GM18870 (cell line): ENCODE data around the gene ATP5F1B.
"Not testable (repeated sequence)": the region's sequence is repeated elsewhere in the genome, so short reads cannot be mapped to it uniquely, and the experiment has no call there.

Experiments
- ATAC-seq: cut with Tn5 transposase; IDR thresholded peaks from one replicate; pipeline ENCODE4 v1.9.1; 2021; ENCODE audit warnings: moderate library complexity; ENCODE audit not compliant: unreplicated experiment

ATP5F1B gene

DNA sequence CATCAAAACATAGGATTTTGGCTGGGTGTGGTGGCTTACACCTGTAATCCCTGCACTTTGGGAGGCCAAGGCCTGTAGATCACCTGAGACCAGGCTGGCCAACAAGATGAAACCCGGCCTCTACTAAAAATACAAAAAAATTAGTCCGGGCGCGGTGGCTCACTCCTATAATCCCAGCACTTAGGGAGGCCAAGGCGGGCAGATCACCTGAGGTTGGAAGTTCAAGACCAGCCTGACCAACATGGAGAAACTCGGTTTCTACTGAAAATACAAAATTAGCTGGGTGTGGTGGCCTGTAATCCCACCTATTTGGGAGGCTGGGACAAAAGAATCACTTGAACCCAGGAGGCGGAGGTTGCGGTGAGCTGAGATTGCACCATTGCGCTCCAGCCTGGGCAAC lies 2.2 kb upstream of the ATP5F1B start:
- ATAC-seq = not testable (repeated sequence)

DNA sequence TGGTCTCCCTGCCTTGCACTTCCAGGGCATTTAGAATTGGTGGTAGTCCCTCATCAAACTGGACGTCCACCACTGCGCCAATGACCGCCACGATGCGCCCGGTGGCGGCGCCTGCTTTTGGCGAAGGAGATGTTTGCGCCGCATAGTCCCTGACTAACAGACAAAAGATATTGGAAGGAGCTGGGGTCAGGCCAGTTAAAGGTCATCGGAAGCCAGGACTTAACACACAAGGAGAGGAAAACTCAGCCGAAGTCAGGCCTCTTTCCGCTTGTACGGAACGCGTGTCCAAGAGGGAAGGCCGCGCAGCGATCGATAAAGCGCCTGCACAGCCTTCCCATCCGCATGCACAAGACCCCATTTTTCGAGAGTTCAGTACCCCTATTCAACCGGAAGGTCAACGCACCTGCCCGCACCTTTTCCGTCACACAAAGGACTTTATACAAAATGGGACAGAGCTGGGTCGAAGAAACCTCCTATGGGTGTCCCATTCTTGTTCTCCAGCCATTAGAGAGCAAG lies 525 bp downstream of the ATP5F1B start:
- no peak for ATAC-seq

DNA sequence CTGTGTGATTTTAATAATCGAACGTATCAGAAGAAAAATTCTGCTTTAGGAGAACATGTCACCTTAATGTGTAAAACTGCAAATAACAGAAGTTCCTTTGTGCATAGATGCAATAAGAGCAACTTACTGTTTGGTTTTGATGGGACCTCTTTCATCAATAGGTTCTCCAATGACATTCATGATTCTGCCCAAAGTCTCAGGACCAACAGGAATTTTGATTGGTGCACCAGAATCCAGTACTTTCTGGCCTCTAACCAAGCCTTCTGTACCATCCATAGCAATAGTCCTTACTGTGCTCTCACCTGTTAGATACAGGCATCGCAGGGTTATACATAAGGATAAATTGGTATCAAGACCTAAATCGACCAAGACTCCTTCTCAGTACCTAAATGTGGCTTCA lies 1.1 kb downstream of the ATP5F1B start:
- no peak for ATAC-seq

DNA sequence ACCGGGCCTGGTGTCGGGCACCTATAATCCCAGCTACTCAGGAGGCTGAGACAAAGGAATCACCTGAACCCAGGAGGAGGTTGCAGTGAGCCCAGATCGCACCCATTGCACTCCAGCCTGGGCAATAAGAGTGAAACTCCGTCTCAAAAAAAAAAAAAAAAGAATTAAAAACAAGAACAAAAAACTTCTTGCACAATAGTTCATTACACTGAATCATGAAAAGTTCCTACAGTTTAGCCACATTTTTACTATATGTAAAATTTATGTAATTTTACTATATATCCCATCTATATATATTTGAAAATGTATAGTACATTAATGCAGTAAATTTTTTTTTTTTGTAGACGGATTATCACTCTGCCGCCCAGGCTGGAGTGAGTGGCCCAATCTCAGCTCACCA lies 4.6 kb downstream of the ATP5F1B start:
- ATAC-seq = no peak

DNA sequence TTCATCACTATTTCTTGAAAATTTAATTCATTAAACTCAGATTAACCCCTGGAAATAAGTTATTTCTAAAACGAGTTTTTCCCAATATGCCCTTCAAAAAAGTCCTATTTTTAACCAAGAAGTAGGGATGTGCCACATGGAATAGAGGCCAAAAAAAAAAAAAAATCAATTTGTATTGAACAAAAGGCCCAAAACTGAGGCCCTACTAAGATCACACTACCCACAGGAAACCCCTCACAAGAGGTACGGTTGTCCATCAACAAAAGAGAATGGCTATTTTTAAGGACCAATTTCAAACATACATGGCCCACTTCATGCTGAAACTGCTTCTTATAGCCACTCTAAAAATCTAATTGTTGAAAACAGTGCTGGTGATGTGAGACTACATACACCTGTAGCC lies 8.2 kb downstream of the ATP5F1B start:
- no peak for ATAC-seq

DNA sequence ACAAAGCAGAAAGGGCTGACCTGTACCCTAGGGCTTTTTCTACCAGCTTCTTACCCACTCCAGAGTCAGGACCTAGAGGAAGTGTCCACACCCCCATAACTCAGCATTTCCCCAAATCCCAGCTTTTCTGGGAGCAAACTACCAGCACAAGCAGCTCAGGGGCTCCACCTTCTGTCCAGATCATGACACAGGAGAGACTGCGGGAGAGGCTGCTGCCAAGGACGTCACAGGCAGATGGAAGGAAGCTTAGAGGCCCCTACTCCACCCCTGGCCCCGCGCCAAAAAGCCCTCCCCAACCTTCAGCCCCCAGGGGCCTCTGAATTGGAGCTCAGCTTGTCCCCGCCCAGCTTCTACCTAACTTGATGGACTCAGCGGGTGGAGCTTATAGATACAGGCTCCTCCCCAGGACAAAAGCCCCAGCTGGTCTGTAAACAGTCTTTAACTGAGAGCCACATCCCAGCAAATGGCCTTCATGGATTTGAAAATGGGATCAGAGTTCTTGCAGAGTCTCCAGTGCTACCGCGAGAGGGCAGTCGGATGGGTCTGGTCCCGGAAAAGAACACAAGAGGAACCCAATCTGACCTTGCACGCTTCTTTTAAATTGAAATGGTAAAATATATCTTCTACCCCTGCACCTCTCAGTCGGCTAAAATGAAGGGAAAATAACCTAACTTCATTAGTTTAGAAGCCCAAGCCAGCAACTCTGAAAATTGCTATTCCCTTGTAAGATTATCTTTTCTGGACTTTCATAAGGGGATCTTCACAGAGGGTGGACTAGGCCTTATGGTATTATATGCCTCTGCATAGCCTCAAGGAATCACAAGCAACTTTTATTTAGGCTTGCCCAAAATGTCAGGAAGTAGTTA lies 8.9 kb downstream of the ATP5F1B start:
- ATAC-seq = peak; percentile 45

DNA sequence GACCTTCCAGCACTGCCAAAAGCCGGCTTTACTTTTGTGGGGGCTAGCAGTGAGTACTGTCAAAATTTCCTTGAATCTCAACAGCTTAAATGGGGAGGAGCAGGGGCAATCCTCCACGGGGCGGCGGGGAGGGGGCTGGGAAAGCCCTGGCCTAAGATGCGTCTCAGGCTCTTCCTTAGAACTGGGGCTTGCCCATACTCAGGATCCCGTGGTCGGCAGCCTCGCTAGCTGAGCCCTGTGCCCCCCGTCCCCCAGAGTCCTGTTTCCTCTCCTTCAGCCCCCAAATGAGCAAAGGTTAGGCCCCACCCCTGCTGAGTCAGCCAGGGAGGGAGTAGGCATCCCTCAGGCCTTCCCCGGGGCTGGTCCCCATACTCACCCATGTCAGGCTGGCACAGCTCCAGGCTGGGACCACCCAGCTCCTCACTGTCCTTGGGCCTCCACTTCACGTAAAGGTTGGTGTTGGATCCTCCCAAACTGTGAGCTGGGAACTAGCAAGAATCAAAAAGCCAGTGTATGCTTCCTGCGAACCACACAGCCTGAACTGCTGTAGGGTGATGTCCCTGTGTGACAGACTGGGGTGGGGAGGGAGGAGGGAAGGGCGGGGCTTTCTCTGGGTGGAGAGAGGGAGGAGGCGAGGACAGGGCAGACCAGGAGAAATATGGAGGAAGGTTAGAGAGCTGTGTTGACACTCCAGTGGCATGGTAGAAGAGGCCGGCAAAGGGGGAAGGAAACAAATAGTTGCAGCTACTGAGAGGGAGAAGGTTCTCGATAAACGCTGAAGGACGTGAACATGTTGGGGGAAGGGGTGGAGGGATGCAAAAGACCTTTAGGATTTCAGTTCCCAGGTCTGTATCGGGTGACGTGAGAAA lies 9.7 kb downstream of the ATP5F1B start:
- ATAC-seq = peak; percentile 37

DNA sequence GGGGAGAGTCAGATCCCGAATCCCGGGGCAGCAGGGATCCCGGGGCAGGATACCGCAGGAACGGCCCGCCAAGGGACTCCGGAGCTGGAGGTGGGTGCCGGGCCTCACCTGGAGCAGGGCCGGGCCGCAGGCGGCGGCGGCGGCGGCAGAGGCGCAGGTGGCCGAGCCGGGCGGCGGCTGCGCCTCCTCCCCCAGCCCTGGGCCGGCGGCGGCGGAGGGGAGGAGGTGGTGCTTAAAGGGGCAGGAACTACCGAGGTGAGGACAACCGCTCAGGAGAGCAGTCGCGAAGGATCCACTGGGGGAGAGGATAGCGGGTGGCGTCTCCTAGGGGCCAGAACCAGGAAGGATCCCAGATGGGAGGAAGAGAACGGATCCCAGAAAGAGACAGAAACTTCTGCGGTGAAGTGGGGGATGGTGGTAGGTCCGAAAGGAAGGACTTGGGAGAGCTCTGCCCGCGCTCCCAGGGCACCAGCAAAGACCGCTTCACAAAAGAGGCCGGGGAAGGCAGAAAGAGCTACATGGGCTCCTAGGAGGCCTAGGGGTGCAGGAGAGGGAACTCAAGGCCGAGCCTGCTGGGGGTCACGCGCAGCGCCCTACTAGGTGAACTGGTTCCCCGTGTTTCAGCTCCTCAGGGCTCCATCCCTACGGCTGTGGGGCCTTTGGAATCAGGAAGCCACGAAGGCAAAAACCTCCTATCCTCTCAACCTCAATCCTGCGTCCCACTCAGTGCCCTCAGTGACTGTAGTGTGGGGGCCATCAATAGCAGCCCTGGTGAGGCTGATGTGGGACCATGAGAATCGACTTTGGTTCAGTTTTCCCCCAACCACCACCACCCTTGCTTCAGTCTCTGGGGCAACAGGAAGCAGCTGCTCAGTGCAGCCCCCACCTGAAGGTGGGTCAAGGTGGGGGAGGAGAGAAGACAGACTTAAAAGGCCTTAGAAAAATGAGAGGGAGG lies 10.7 kb downstream of the ATP5F1B start:
- ATAC-seq = no peak

DNA sequence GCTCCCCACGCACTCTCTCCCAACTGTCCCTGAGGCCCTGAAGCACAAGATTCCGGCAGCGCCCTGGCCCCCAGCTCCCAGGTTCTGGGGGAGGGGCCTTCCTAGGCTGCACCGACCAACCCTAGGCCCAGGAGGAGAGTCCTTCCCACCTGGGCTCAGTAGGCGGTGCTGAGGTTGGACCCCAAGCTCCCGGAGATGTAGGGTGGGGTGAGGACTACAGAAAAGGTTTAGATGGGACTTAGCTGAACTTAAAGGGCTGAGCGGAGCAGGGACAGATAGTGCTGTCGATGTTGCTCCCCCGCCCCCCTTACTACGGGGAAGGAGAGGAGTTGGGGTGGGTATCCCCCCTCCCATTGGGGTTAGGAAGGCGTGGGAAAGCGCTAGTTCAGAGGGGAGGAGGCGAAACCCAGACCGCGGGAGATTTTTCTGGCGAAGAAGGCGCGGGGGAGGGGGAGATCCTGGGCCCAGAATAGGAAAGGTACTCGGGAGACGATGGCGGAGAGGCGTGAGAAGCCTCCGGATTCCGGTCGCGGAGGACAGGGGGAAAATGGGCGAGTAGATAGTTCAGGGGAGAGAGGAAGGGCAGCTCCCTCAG lies 11.4 kb downstream of the ATP5F1B start:
- ATAC-seq = no peak

DNA sequence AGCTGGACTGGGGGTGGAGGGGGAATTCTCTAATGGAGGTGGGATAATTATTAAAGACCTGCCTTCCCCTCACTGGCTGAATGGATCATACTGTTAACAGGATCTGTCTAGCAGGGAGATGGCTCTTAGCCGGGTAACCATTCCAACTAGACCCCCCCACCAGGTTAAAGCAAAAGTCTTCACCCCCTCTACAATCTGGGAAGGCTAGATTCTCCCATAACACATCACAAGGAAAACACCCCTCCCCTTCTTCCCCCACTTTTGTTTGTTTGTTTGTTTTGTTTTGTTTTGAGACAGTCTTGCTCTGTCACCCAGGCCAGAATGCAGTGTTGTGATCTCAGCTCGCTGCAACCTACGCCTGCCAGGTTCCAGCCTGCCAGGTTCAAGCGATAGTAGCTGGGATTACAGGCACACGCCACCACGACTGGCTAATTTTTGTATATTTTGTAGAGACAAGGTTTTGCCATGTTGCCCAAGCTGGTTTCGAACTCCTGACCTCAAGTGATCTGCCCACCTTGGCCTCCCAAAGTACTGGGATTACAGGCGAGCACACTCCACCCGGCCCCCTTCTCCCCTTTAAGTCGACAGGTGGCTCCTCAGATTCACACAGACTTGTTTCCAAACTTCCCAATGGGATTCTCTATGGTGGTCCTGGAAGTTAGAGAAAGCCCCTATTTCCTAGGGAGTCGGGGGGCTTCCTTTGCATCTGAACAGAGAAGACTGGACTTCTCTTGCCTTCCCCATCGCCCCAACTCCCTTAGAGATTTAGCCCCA lies 12.1 kb downstream of the ATP5F1B start:
- ATAC-seq = no peak

DNA sequence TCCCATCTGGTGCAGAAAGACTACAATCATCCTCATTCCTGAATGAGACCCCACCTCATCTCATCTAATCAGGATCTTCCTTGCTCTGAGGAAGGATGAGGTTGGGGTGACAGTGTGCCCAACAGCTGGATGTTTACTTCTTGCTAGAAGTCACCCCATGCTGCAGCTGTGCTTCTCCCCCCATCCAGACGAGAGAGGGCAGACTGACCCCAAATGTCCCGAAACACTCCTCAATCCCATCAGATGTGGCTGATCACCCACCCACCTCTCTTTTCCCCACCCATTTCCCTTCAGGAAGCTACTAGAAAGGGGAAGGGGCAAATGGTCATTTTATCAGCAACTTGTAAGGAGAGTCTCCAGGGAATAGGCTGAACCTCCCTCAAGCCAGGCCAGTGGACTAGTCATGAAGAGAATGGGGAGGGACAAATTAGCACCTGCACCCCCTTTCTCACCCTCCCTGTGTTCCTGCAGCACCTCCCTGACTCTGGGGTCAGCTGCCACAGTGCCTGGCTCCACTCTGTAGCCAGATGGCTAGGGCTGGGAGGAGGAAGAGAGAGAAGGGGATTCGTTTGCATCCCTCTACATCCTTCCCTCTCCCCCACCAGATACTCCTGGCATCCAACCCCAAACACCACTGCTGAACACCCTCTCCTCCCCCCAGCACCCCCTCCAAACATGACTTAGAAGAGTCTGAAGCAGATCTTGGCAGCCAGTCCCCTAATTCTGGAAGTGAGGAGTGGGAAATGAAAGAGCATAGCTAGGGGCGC lies 12.9 kb downstream of the ATP5F1B start:
- ATAC-seq = no peak

DNA sequence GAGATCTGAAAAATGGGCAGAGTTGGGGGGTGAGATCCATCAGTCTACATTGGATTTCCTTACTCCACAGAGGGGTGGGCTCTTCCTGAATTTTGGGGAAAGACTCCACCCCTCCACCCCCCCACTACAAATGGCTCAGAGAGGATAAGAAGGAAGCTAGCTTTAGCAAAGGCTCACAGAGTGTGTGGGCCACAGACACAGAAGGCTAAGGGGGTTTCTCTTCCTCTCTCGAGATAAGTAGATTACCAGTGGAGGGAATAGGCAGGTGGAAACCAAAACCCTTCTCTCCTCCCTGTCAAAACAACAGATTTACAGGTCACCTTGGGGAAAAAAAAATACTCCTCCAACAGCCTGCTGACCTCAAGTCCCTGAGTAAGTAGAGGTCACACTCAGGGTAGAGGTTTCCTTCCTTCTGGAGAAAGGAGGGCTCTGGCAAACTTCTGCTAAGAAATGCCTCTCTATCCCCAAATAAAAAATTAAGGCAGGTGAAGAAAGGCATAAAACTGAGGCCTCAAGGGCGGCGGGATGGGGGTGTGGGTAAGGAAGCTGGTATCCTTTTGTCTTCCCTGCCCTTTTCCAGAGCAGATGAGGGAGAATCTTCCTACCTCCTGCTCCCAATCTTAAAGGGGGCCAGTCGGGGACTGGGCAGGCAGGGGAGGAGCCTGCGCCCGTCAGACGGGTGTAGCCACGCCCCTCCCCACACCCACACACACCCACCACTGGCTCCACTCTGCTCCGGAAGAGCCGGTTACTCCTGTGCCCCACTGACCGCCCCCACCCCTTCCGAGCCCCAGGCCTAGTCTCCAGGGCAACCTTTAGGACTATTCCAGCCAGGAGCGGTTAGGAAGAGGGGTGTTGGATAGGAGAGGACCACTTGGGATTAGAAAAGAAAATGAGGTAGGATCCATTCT lies 13.7 kb downstream of the ATP5F1B start:
- ATAC-seq = no peak

DNA sequence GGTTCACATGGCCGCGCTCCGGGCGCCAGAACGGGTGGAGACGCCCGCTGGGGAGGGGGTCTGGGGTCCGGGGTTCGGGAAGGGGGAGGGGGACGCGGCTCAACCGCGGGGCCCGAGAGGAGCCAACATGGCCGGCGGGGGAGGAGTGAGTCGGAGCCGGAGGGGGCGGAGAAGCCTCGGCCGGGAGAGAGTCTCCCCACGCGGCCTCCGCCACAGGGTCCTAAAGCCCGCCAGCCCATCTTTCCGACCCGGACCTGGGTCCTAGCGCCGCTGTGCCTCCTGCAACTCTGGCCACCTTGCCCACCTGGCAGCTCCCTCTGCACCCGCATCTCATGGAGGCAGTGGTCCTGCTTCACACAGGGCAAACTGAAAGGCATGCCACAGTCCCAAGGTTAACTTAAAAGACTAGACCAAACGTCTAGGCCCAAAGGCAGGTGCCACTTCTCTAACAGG lies 15.6 kb downstream of the ATP5F1B start, which contains the start of gene BAZ2A:
Gene BAZ2A (minus strand): TSS at position 147 of the 453 bp plus-strand sequence. CDS start 12,796 bp downstream, outside the sequence.
- ATAC-seq = no peak

DNA sequence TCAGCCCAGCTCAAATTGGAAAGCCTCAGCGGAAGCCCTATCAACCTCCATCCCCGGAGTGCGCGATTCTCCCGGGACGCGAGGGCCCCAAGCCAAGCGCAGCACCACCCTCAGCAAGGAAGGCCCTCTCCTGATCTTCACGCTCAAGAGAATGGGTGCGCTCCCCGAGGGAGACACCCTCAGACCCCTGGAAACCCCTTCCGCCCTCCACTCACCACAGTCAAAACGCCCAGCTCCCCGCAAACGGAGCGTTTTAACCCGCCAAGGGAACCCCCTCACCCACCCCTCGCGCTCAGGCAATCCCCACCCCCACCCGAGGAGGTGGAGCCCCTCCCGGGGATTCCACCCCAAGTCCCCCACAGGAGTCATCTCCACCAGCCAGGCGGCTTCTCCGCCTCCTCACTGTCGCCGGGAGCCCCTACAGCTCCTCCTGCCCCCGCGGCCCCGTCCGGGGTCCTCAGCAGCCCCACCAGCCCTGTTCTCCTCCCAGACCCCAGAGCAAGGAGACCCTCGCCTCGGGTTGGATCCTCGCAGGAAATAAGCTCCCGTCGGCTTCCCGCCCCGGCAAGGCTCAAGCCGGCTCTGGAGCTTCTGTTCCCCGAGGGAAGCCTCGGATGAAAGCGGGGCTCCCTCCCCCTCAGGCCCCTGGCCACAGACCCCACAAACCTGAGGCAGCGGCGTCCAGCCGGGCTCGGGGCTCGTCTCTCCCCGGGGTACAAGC lies 16.2 kb downstream of the ATP5F1B start:
- no peak for ATAC-seq

DNA sequence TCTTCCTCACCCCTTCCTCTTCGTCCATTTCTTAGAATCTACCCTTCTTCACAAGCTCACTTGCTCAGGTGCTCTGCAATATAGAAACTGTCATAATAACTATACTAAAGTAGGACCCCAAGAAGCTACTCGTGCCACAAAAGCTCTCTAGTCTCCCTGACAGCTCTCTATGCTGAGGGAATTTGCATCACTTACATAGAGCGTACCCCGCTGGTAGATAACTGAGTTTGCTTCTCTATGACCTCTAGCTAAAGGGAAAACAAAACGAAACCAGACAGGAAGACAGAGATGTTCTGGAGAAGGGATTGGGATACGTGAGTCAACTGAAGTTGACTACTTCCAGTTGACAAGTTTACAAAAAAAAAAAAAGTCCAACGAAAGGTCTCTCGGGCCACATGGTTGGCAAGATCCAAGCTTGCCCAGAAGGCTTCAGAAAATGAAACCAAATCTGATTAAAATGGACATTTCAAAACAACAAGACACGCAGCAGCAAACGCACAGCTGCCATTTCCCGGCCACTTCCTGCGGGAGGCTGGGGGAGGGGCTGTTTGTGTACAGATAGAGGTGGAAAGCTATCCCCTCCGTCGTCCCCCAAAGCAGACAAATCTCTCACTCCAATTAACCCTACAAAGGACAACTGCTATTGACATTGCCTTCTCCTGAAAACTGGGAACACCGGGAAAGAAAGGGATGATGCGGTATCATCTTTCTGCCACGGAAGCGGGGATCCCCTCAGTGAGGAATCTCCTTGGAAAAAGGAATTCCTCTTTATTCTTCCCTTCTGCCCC lies 16.9 kb downstream of the ATP5F1B start:
- no peak for ATAC-seq

DNA sequence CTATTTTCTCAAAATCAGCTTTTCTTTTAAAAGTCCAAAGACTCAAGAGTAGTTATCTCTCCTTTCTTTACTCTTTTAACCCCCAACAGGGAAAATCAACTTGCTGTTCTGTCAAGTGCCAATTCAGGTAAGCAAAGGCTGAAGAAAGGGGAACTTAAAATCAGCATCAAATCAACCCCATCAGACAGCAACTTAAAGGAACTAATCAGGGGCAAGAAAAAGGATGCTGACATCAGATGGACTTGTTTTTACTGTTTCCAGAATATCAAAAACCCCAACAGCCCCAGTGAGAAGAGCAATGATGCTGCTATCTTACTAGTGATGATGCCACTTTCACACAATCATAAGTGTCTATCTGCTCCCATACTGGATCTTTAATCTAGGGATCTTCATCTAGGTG lies 19.1 kb downstream of the ATP5F1B start:
- no peak for ATAC-seq
